GM12878 (cell line): ENCODE measurements around the gene CDHR5. TPM values are rescaled to one million over a fixed set of nuclear protein-coding genes. Genes with fewer than 3 reads are reported as not detected.

Experiments
- ATAC-seq: fragments of 200-7000 bp; cut with Tn5 transposase; 3 replicates; pipeline ENCODE4 v1.9.1; 2020; ENCODE audit warnings: mild to moderate bottlenecking, moderate library complexity
- BruUV-seq: library from RNA; stranded (reverse); fragments of 400-500 nt; replicated peaks from 2 replicates; lab custom pipeline; 2021; lab: Mats Ljungman, UMichigan
- CTCF ChIA-PET: fragments of 300-600 bp; sonication (Branson Sonifier 250); formaldehyde crosslinking; extraction: SDS; loops from one replicate; lab custom pipeline; 2021; ENCODE audit warnings: inconsistent platforms; lab: Yijun Ruan, JAX
- POLR2A ChIA-PET: fragments of 350-600 bp; formaldehyde crosslinking; extraction: SDS; loops from one replicate; lab custom pipeline; 2021; ENCODE audit warnings: inconsistent platforms; lab: Charles Lee
- RAD21 ChIA-PET: fragments of 300-600 bp; sonication (Branson Sonifier 250); formaldehyde crosslinking; loops from one replicate; lab custom pipeline; 2023; ENCODE audit warnings: antibody characterized with exemption; ENCODE audit not compliant: unreplicated experiment; lab: Charles Lee
- SMC1A ChIA-PET: fragments of 300-600 bp; sonication (Branson Sonifier 250); formaldehyde crosslinking; loops from one replicate; lab custom pipeline; 2023; ENCODE audit not compliant: unreplicated experiment, uncharacterized antibody; lab: Charles Lee
- DNase-seq: peaks from one replicate; pipeline ENCODE4 v3.0.0-alpha.2; 2011; ENCODE audit warnings: low read depth, low spot score
- FAIRE-seq: peaks from 3 replicates; lab custom pipeline; 2011; peaks lifted over from hg19 to GRCh38; lab: Jason Lieb, UNC
- H2AFZ ChIP-seq: 2 replicates; pipeline ENCODE4 v1.6.0; 2011; ENCODE audit warnings: low read depth, low read length, control low read depth; ENCODE audit not compliant: control insufficient read depth
- H3K27ac ChIP-seq: 2 replicates; pipeline ENCODE4 v1.5.1; 2011; ENCODE audit warnings: control low read depth; ENCODE audit not compliant: control insufficient read depth, insufficient read depth
- H3K27me3 ChIP-seq, 2 experiments: replicated peaks in 1 of 2; 2 replicates each; pipeline versions ENCODE4 v1.6.0 to v1.6.1; 2011; ENCODE audit warnings: low read length in 1 of 2; ENCODE audit not compliant: control insufficient read depth in 2 of 2, insufficient read depth in 2 of 2
- H3K36me3 ChIP-seq, 2 experiments: 2 replicates each; pipeline ENCODE4 v1.5.1; 2011; ENCODE audit warnings: low read length in 1 of 2; ENCODE audit not compliant: control insufficient read depth in 2 of 2, insufficient read depth in 2 of 2
- H3K4me1 ChIP-seq: 2 replicates; pipeline ENCODE4 v1.6.1; 2011; ENCODE audit warnings: mild to moderate bottlenecking, low read length, moderate library complexity, mixed read lengths; ENCODE audit not compliant: control insufficient read depth, insufficient read depth
- H3K4me2 ChIP-seq: 2 replicates; pipeline ENCODE4 v1.6.0; 2011; ENCODE audit warnings: control low read depth; ENCODE audit not compliant: control insufficient read depth, insufficient read depth
- H3K4me3 ChIP-seq: fragments of 200-600 bp; sonication (generic); 2 replicates; pipeline ENCODE4 v1.5.1; 2016
- H3K79me2 ChIP-seq: 2 replicates; pipeline ENCODE4 v1.6.0; 2011; ENCODE audit warnings: low read length; ENCODE audit not compliant: control insufficient read depth, insufficient read depth
- H3K9ac ChIP-seq: 2 replicates; pipeline ENCODE4 v1.8.0; 2011; ENCODE audit warnings: low read length, control low read depth, mixed read lengths; ENCODE audit not compliant: control insufficient read depth, insufficient read depth
- H3K9me3 ChIP-seq: replicated peaks from 3 replicates; pipeline ENCODE4 v1.5.1; 2011; ENCODE audit warnings: mild to moderate bottlenecking, low read length; ENCODE audit not compliant: control insufficient read depth, insufficient read depth
- H4K20me1 ChIP-seq: 2 replicates; pipeline ENCODE4 v1.6.0; 2011; ENCODE audit not compliant: control insufficient read depth, insufficient read depth
- BHLHE40 ChIP-seq, 2 experiments: fragments of 450-650 bp in 1 of 2; IDR thresholded peaks; 2 replicates each; pipeline ENCODE4 v1.6.1; 2011 to 2017; ENCODE audit warnings: low read depth in 2 of 2, borderline replicate concordance in 1 of 2, improper control_type of control experiment in 1 of 2, low read length in 1 of 2, mild to moderate bottlenecking in 1 of 2
- CEBPB ChIP-seq, 2 experiments: fragments of 150-350 bp in 1 of 2; IDR thresholded peaks; 2 replicates each; pipeline ENCODE4 v1.6.1; 2012 to 2014; ENCODE audit warnings: low read depth in 2 of 2, low read length in 2 of 2, borderline replicate concordance in 1 of 2, inconsistent platforms in 1 of 2
- CHD1 ChIP-seq: IDR thresholded peaks from 2 replicates; pipeline ENCODE4 v1.6.1; 2012; ENCODE audit warnings: low read depth, low read length, improper control_type of control experiment
- DPF2 ChIP-seq: fragments of 450-650 bp; IDR thresholded peaks from 2 replicates; pipeline ENCODE4 v1.6.1; 2017; ENCODE audit warnings: mild to moderate bottlenecking
- EP300 ChIP-seq, 2 experiments: fragments of 150-350 bp in 1 of 2; IDR thresholded peaks; 2 replicates each; pipeline ENCODE4 v1.6.1; 2011 to 2012; ENCODE audit warnings: low read depth in 2 of 2, low read length in 2 of 2, borderline replicate concordance in 1 of 2, improper control_type of control experiment in 1 of 2, inconsistent platforms in 1 of 2; ENCODE audit not compliant: control insufficient read depth in 1 of 2
- GABPA ChIP-seq: IDR thresholded peaks from 2 replicates; pipeline ENCODE4 v1.6.1; 2014; ENCODE audit warnings: antibody characterized with exemption, low read depth, mild to moderate bottlenecking, inconsistent platforms
- HSF1 ChIP-seq: fragments of 150-350 bp; IDR thresholded peaks from 2 replicates; pipeline ENCODE4 v1.6.1; 2014; ENCODE audit warnings: mild to moderate bottlenecking, low read depth, low read length
- LARP7 ChIP-seq: fragments of 450-650 bp; IDR thresholded peaks from 2 replicates; pipeline ENCODE4 v1.6.1; 2017; ENCODE audit warnings: mild to moderate bottlenecking
- NR2F1 ChIP-seq: fragments of 450-650 bp; conservative IDR thresholded peaks from 2 replicates; pipeline ENCODE4 v1.6.1; 2017; ENCODE audit warnings: mild to moderate bottlenecking
- POLR2A ChIP-seq: IDR thresholded peaks from 2 replicates; pipeline ENCODE4 v1.6.1; 2011; ENCODE audit warnings: low read depth, mild to moderate bottlenecking, low read length
- RELB ChIP-seq: fragments of 450-650 bp; IDR thresholded peaks from 2 replicates; pipeline ENCODE4 v1.6.1; 2017; ENCODE audit warnings: low read depth, mild to moderate bottlenecking, moderate library complexity
- SP1 ChIP-seq: IDR thresholded peaks from one replicate; pipeline ENCODE4 v1.6.1; 2011; ENCODE audit warnings: low read depth, low read length
- SREBF1 ChIP-seq: IDR thresholded peaks from 2 replicates; pipeline ENCODE4 v1.6.1; 2012; ENCODE audit warnings: mild to moderate bottlenecking, low read length
- TCF7 ChIP-seq: IDR thresholded peaks from 2 replicates; pipeline ENCODE4 v1.6.1; 2014; ENCODE audit warnings: antibody characterized with exemption, borderline replicate concordance
- ZNF274 ChIP-seq: IDR thresholded peaks from one replicate; pipeline ENCODE4 v1.8.0; 2011; ENCODE audit not compliant: insufficient read length, insufficient read depth
- WGBS: methylation state at CpG from one replicate; pipeline ENCODE4 v1.1.6; 2016; ENCODE audit warnings: low lambda C conversion rate; ENCODE audit not compliant: insufficient replicate concordance, insufficient coverage; ENCODE audit errors: missing lambda C conversion rate; 5-methylcytosine and 5-hydroxymethylcytosine counted together
- in situ Hi-C: fragments of 300-500 bp; cut with MboI; formaldehyde crosslinking; loops from 9 replicates; pipeline ENCODE4 v1.14.3; 2018; ENCODE audit warnings: mixed read lengths
- intact Hi-C: fragments of 100-400 bp; cut with micrococcal nuclease; formaldehyde crosslinking; loops from one replicate; pipeline ENCODE4 v1.14.2; 2022; ENCODE audit not compliant: unreplicated experiment
- polyA plus RNA-seq, 11 experiments: library from polyadenylated mRNA; depleted of rRNA in 4 of 11; unstranded in 6 of 11; stranded (reverse) in 5 of 11; fragments of >200 nt; fragmentation: Nextera tagmentation in 4 of 11; fragmentation: Illumina TruSeq in 1 of 11; extraction: Ambion mirVana in 4 of 11; extraction: Trizol in 1 of 11; gene quantifications; 1 replicate in 1 of 11; 2 replicates in 10 of 11; pipeline versions ENCODE4 v1.2.1 to v1.2.3, GENCODE V29; 2011 to 2016; ENCODE audit warnings: inconsistent platforms in 2 of 11, missing spikeins in 2 of 11, low read depth in 1 of 11
- total RNA-seq, 4 experiments: library from RNA; depleted of rRNA in 3 of 4; stranded (reverse); fragments of >200 nt in 3 of 4; fragmentation: Illumina TruSeq in 1 of 4; extraction: Trizol in 1 of 4; gene quantifications; 2 replicates each; pipeline versions ENCODE4 v1.2.1 to v1.2.3, GENCODE V29; 2013 to 2021

CDHR5 gene
- total and polyA plus RNA-seq, 10 of the 15 experiments (the other 5 are each of a cell fraction or from before 2014, with no cell fraction given), result 0.06 TPM; not detected in 9

GRCh38 chr11:623349-623869 is 1.3 kb downstream of the CDHR5 start:
- ChIA-PET RAD21 (no interaction called here), POLR2A (no interaction called here), SMC1A (no interaction called here), CTCF (no interaction called here)
- no peak overlapping the region for H3K4me3 ChIP-seq
- intact Hi-C loops, result no loop called here
- DNase-seq, result no peak
- no TSS peak for BruUV-seq
- no peak overlapping the region for H3K27ac ChIP-seq
- no peak for ATAC-seq
- H2AFZ ChIP-seq, result no peak overlapping the region
- H3K4me2 ChIP-seq, result no peak overlapping the region
- H4K20me1 ChIP-seq, result no peaks in the 10 kb centered on the region
- no peaks in the 10 kb centered on the region for H3K79me2 ChIP-seq
- no peaks in the 10 kb centered on the region for H3K36me3 ChIP-seq
- 63% methylated on average over 14 of the region's 15 CpGs for WGBS
- H3K9ac ChIP-seq, result no peak overlapping the region
- H3K27me3 ChIP-seq, result no peaks in the 10 kb centered on the region
- no peak for TF ChIP-seq HSF1
- TF ChIP-seq DPF2, result no peak
- no peaks in the 10 kb centered on the region for H3K9me3 ChIP-seq
- H3K4me1 ChIP-seq, result peaks cover 4% of the 10 kb centered on the region
- FAIRE-seq, result no peak
- in situ Hi-C loops, result no loop called here

- Histone ChIP-seq H2AFZ (no peak overlapping the region), H3K79me2 (no peaks in the 10 kb centered on the region), H3K9me3 (no peaks in the 10 kb centered on the region), H3K4me1 (no peaks in the 10 kb centered on the region), H3K4me3 (no peak overlapping the region), H4K20me1 (no peaks in the 10 kb centered on the region), H3K4me2 (no peak overlapping the region), H3K9ac (no peak overlapping the region), H3K36me3 (no peaks in the 10 kb centered on the region), H3K27me3 (no peaks in the 10 kb centered on the region), H3K27ac (no peak overlapping the region)
- POLR2A ChIA-PET, result no interaction called here
- FAIRE-seq (no peak), DNase-seq (no peak), ATAC-seq (no peak)
- in situ Hi-C loops, result no loop called here
- no TSS peak for BruUV-seq
- TF ChIP-seq EP300 (IDR thresholded peaks at IDR 0.05; ENCODE audit: borderline replicate concordance in 1 of 2, control insufficient read depth in 1 of 2, low read depth in 2 of 2, low read length in 2 of 2) (no peak), NR2F1 (no peak), GABPA (no peak), SP1 (no peak), LARP7 (no peak), TCF7 (no peak), RELB (no peak), ZNF274 (no peak), POLR2A (no peak), CHD1 (no peak), CEBPB (IDR thresholded peaks at IDR 0.05; ENCODE audit: borderline replicate concordance in 1 of 2, low read depth in 2 of 2, low read length in 2 of 2) (no peak), BHLHE40 (IDR thresholded peaks at IDR 0.05; ENCODE audit: borderline replicate concordance in 1 of 2, low read depth in 2 of 2, low read length in 1 of 2) (no peak), SREBF1 (no peak)
- CTCF ChIA-PET, result no interaction called here
- SMC1A ChIA-PET, result no interaction called here
- intact Hi-C loops, result no loop called here
- WGBS, result 60% methylated on average over 22 of the region's 27 CpGs
- RAD21 ChIA-PET, result no interaction called here
These were observed 2.9 kb downstream of the CDHR5 start for GRCh38 chr11:621838-622237.
